MCF 10A (cell line): Measurements from ENCODE around the gene UBB. TPM values are rescaled to one million over a fixed set of nuclear protein-coding genes. Genes with fewer than 3 reads are reported as not detected.

Experiments
- BruUV-seq: library from RNA; stranded (reverse); fragments of 400-500 nt; replicated peaks from 2 replicates; lab custom pipeline; 2021; lab: Mats Ljungman, UMichigan
- CTCF ChIA-PET: fragments of 300-600 bp; sonication (Branson Sonifier 250); formaldehyde crosslinking; extraction: SDS; loops from one replicate; lab custom pipeline; 2021; ENCODE audit warnings: antibody characterized with exemption, inconsistent platforms; lab: Yijun Ruan, JAX
- POLR2A ChIA-PET: fragments of 300-600, 350-650 bp; sonication (Branson Sonifier 250); formaldehyde crosslinking; extraction: SDS; loops from one replicate; lab custom pipeline; 2020; ENCODE audit warnings: antibody characterized with exemption, inconsistent platforms; lab: Yijun Ruan, JAX
- DNase-seq: peaks from one replicate; pipeline ENCODE4 v3.0.0-alpha.2; 2018; ENCODE audit not compliant: unreplicated experiment
- H3K27ac Mint-ChIP-seq: one replicate; pipeline ENCODE4 v1.8.0; 2022; ENCODE audit warnings: mild to moderate bottlenecking, low read depth, mixed read lengths; ENCODE audit not compliant: unreplicated experiment
- H3K27me3 Mint-ChIP-seq: one replicate; pipeline ENCODE4 v1.8.0; 2022; ENCODE audit warnings: mixed read lengths; ENCODE audit not compliant: insufficient read depth, unreplicated experiment
- H3K36me3 Mint-ChIP-seq: one replicate; pipeline ENCODE4 v1.8.0; 2022; ENCODE audit warnings: mild to moderate bottlenecking, moderate library complexity, mixed read lengths; ENCODE audit not compliant: insufficient read depth, unreplicated experiment
- H3K4me1 Mint-ChIP-seq: one replicate; pipeline ENCODE4 v1.8.0; 2022; ENCODE audit warnings: mixed read lengths; ENCODE audit not compliant: insufficient read depth, unreplicated experiment
- H3K4me3 Mint-ChIP-seq: one replicate; pipeline ENCODE4 v1.8.0; 2022; ENCODE audit warnings: mild to moderate bottlenecking, moderate library complexity, mixed read lengths; ENCODE audit not compliant: unreplicated experiment
- H3K9me3 Mint-ChIP-seq: one replicate; pipeline ENCODE4 v1.8.0; 2022; ENCODE audit warnings: mixed read lengths; ENCODE audit not compliant: unreplicated experiment
- CTCF ChIP-seq: fragments of 200-600 bp; IDR thresholded peaks from one replicate; pipeline ENCODE4 v1.8.0; 2022; ENCODE audit warnings: antibody characterized with exemption, mild to moderate bottlenecking; ENCODE audit not compliant: unreplicated experiment
- intact Hi-C: fragments of 100-400 bp; cut with micrococcal nuclease; formaldehyde crosslinking; loops from 2 replicates; pipeline ENCODE4 v1.14.1; 2022
- total RNA-seq: library from RNA; stranded (reverse); gene quantifications from 2 replicates; pipeline ENCODE4 v1.2.3, GENCODE V29; 2022

The UBB gene
- total RNA-seq, 1 experiment from 2014 or later, result 626 TPM

- BruUV-seq, result no TSS peak
- peaks cover 12% of the 10 kb centered on the region for H3K36me3 Mint-ChIP-seq
- H3K4me1 Mint-ChIP-seq, result peaks cover 4% of the 10 kb centered on the region
- CTCF ChIA-PET, result interaction anchor here (0.7 to 7.7 kb wide), 3 partner anchors 12 to 88 kb away, joined by 3 to 80 read pairs (median 5); no protein-coding TSS in a partner anchor
- peak overlapping the region; percentile 43 for H3K27ac Mint-ChIP-seq
- peak; percentile 20 for DNase-seq
- intact Hi-C loops, result no loop called here
- H3K4me3 Mint-ChIP-seq, result peak overlapping the region; percentile 81
- POLR2A ChIA-PET, result interaction anchor here (0.6 to 4.3 kb wide), 14 partner anchors 9 to 135 kb away, joined by 3 to 39 read pairs (median 6); partner anchors contain the start of genes PIGL and UBB
- no peaks in the 10 kb centered on the region for H3K9me3 Mint-ChIP-seq
- no peak for TF ChIP-seq CTCF
- no peaks in the 10 kb centered on the region for H3K27me3 Mint-ChIP-seq
These were observed 28.6 kb upstream of the UBB start for GRCh38 chr17:16352303-16352666.

- POLR2A ChIA-PET, result interaction anchor here (0.7 to 4.3 kb wide), 16 partner anchors 9 to 135 kb away, joined by 3 to 39 read pairs (median 4); partner anchors contain the start of genes PIGL and UBB
- BruUV-seq, result no TSS peak
These were observed 28.1 kb upstream of the UBB start for GRCh38 chr17:16352667-16353316.

GRCh38 chr17:16353317-16354174, 27.3 kb upstream of the UBB start, which contains the start of gene CENPV:
TSS of gene CENPV (minus strand) at chr17:16353469. CDS start at chr17:16353436, 33 bp downstream.
- Mint-ChIP-seq H3K27ac (peak within 1 kb of the TSS; percentile 43), H3K27me3 (no peaks in the 10 kb centered on the region), H3K9me3 (no peaks in the 10 kb centered on the region), H3K36me3 (peaks cover 3% of the 10 kb centered on the region), H3K4me1 (peaks cover 4% of the 10 kb centered on the region), H3K4me3 (peak within 1 kb of the TSS; percentile 81)
- POLR2A ChIA-PET, result interaction anchor here (0.6 to 4.3 kb wide), 13 partner anchors 9 to 356 kb away, joined by 3 to 39 read pairs (median 5); partner anchors contain the start of genes PIGL and UBB
- peak; percentile 11 for DNase-seq
- CTCF ChIA-PET, result interaction anchor here (0.6 to 7.7 kb wide), 5 partner anchors 11 to 165 kb away, joined by 3 to 80 read pairs (median 4); no protein-coding TSS in a partner anchor
- TF ChIP-seq CTCF, result peak; percentile 9
- intact Hi-C loops, result no loop called here
- BruUV-seq, result no TSS peak

More at GRCh38 chr17:16352667-16353316, 28.1 kb upstream of the UBB start:
- DNase-seq, result peak; percentile 27
- intact Hi-C loops, result no loop called here
- Mint-ChIP-seq H3K9me3 (no peaks in the 10 kb centered on the region), H3K27ac (peak overlapping the region; percentile 43), H3K4me1 (peaks cover 4% of the 10 kb centered on the region), H3K36me3 (peaks cover 7% of the 10 kb centered on the region), H3K4me3 (peak overlapping the region; percentile 81), H3K27me3 (no peaks in the 10 kb centered on the region)
- CTCF ChIA-PET, result interaction anchor here (0.6 to 7.7 kb wide), 4 partner anchors 12 to 166 kb away, joined by 4 to 80 read pairs (median 4); no protein-coding TSS in a partner anchor
- TF ChIP-seq CTCF, result no peak
